Measurements from ENCODE around the gene ABLIM3. TPM values are rescaled to one million over a fixed set of nuclear protein-coding genes. Genes with fewer than 3 reads are reported as not detected.

Gene ABLIM3
- total and polyA plus RNA-seq, 2 of the 13 experiments (the other 11 are each of a cell fraction or from before 2014, with no cell fraction given) = 0.53 to 6.3 TPM

- intact Hi-C loops (cut with micrococcal nuclease; ENCODE audit: unreplicated experiment) (no loop called here), in situ Hi-C loops (cut with HindIII; ENCODE audit: extremely low pct_ligation_motif_present, low pct_unique_long_range_greater_than_20kb) (no loop called here)
- POLR2A ChIA-PET = no interaction called here
- DNase-seq (ENCODE audit: low spot score) (no peak), ATAC-seq (no peak), FAIRE-seq (no peak)
- Histone ChIP-seq H3K27ac (ENCODE audit: extremely low read length, insufficient read depth, low read length) (no peak overlapping the region), H3K9ac (ENCODE audit: insufficient read depth, low read depth, low read length) (no peak overlapping the region), H3K4me1 (ENCODE audit: insufficient read depth, low read length) (no peaks in the 10 kb centered on the region), H3K36me3 (replicated peaks in 1 of 2; ENCODE audit: control insufficient read depth in 1 of 2, insufficient read depth in 2 of 2, low read length in 2 of 2) (no peaks in the 10 kb centered on the region), H4K20me1 (ENCODE audit: insufficient read depth, low read length) (no peaks in the 10 kb centered on the region), H3K79me2 (ENCODE audit: insufficient read depth, low read length) (no peaks in the 10 kb centered on the region), H2AFZ (ENCODE audit: low read length) (no peak overlapping the region), H3K27me3 (ENCODE audit: control insufficient read depth in 1 of 2, insufficient read depth in 2 of 2, low read length in 2 of 2) (no peaks in the 10 kb centered on the region), H3K4me3 (replicated peaks in 1 of 3; ENCODE audit: insufficient read depth in 1 of 3, low read depth in 2 of 3, low read length in 3 of 3) (no peak overlapping the region), H3K9me3 (ENCODE audit: low read length) (no peaks in the 10 kb centered on the region), H3K4me2 (ENCODE audit: low read depth, low read length) (no peak overlapping the region)
- WGBS (ENCODE audit: low lambda C conversion rate) = 36% methylated on average over 5 of the region's 5 CpGs
- TF ChIP-seq ZNF33A (CRISPR knock-in tag; IDR thresholded peaks at IDR 0.05; ENCODE audit: borderline replicate concordance) (no peak), ZNF629 (CRISPR knock-in tag; conservative IDR thresholded peaks at IDR 0.05) (no peak), TCF12 (IDR thresholded peaks at IDR 0.05) (no peak), TCF12 (CRISPR knock-in tag; IDR thresholded peaks at IDR 0.05) (no peak), PAWR (CRISPR knock-in tag; IDR thresholded peaks at IDR 0.05; ENCODE audit: borderline replicate concordance) (no peak), ZBTB33 (CRISPR knock-in tag; IDR thresholded peaks at IDR 0.05) (no peak)
- no TSS peak for BruUV-seq (replicated peaks)
- CTCF ChIA-PET (ENCODE audit: low intra/inter-chr PET ratio, low total read pairs) = no interaction called here
Observed at GRCh38 chr5:149284501-149284900, 143.2 kb downstream of the ABLIM3 start.

- intact Hi-C loops (cut with micrococcal nuclease; ENCODE audit: unreplicated experiment) = no loop called here
- CTCF ChIA-PET (ENCODE audit: low intra/inter-chr PET ratio, low total read pairs) = no interaction called here
- no peaks in the 10 kb centered on the region for H3K79me2 ChIP-seq (ENCODE audit: insufficient read depth, low read length)
- no peak overlapping the region for H2AFZ ChIP-seq (ENCODE audit: low read length)
- 60% methylated on average over 1 of the region's 1 CpG for WGBS (ENCODE audit: low lambda C conversion rate)
- no peaks in the 10 kb centered on the region for H3K36me3 ChIP-seq (replicated peaks in 1 of 2; ENCODE audit: control insufficient read depth in 1 of 2, insufficient read depth in 2 of 2, low read length in 2 of 2)
- ATAC-seq = no peak
- H3K4me2 ChIP-seq (ENCODE audit: low read depth, low read length) = no peak overlapping the region
- POLR2A ChIA-PET = no interaction called here
- no peaks in the 10 kb centered on the region for H4K20me1 ChIP-seq (ENCODE audit: insufficient read depth, low read length)
- in situ Hi-C loops (cut with HindIII; ENCODE audit: extremely low pct_ligation_motif_present, low pct_unique_long_range_greater_than_20kb) = no loop called here
- no peaks in the 10 kb centered on the region for H3K27me3 ChIP-seq (ENCODE audit: control insufficient read depth in 1 of 2, insufficient read depth in 2 of 2, low read length in 2 of 2)
- H3K4me3 ChIP-seq (replicated peaks in 1 of 3; ENCODE audit: insufficient read depth in 1 of 3, low read depth in 2 of 3, low read length in 3 of 3) = no peak overlapping the region
- FAIRE-seq = no peak
- H3K4me1 ChIP-seq (ENCODE audit: insufficient read depth, low read length) = no peaks in the 10 kb centered on the region
- H3K9me3 ChIP-seq (ENCODE audit: low read length) = no peaks in the 10 kb centered on the region
- H3K9ac ChIP-seq (ENCODE audit: insufficient read depth, low read depth, low read length) = no peak overlapping the region
- DNase-seq (ENCODE audit: low spot score) = no peak
- BruUV-seq (replicated peaks) = no TSS peak
- no peak overlapping the region for H3K27ac ChIP-seq (ENCODE audit: extremely low read length, insufficient read depth, low read length)
- no peak for TF ChIP-seq ZNF558 (CRISPR knock-in tag; IDR thresholded peaks at IDR 0.05; ENCODE audit: borderline replicate concordance)
- TF ChIP-seq TBL1XR1 (IDR thresholded peaks at IDR 0.05; ENCODE audit: borderline replicate concordance, low read length, partially characterized antibody) = no peak
- no peak for TF ChIP-seq JARID2 (CRISPR knock-in tag; IDR thresholded peaks at IDR 0.05; ENCODE audit: insufficient replicate concordance)
- TF ChIP-seq, protein P1, sequence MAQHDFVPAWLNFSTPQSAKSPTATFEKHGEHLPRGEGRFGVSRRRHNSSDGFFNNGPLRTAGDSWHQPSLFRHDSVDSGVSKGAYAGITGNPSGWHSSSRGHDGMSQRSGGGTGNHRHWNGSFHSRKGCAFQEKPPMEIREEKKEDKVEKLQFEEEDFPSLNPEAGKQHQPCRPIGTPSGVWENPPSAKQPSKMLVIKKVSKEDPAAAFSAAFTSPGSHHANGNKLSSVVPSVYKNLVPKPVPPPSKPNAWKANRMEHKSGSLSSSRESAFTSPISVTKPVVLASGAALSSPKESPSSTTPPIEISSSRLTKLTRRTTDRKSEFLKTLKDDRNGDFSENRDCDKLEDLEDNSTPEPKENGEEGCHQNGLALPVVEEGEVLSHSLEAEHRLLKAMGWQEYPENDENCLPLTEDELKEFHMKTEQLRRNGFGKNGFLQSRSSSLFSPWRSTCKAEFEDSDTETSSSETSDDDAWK (CRISPR knock-in tag; IDR thresholded peaks at IDR 0.05) = no peak
- TF ChIP-seq CSRNP1 (CRISPR knock-in tag; IDR thresholded peaks at IDR 0.05) = no peak
- TF ChIP-seq ZFP1 (CRISPR knock-in tag; IDR thresholded peaks at IDR 0.05) = no peak
- TF ChIP-seq ZNF598 (CRISPR knock-in tag; IDR thresholded peaks at IDR 0.05; ENCODE audit: borderline replicate concordance) = no peak
- TF ChIP-seq MTA1 (CRISPR knock-in tag; IDR thresholded peaks at IDR 0.05; ENCODE audit: borderline replicate concordance) = no peak
- no peak for TF ChIP-seq NR1H2 (CRISPR knock-in tag; IDR thresholded peaks at IDR 0.05; ENCODE audit: borderline replicate concordance, low read depth)
- TF ChIP-seq DNMT1 (CRISPR knock-in tag; IDR thresholded peaks at IDR 0.05) = no peak
Observed at GRCh38 chr5:149285153-149285552, 143.9 kb downstream of the ABLIM3 start.
